Heart left ventricle (tissue), 16 donors: ENCODE data around the gene ANK3. TPM values are rescaled to one million over a fixed set of nuclear protein-coding genes. Genes with fewer than 3 reads are reported as not detected.

ENCODE experiments used
- ATAC-seq, 4 donors: fragments of 200-7000 bp; cut with Tn5 transposase; one replicate each; pipeline ENCODE4 v1.9.1; 2020 to 2022; ENCODE audit warnings: moderate library complexity in 4 of 4, mild to moderate bottlenecking in 3 of 4, moderate number of reproducible peaks in 1 of 4
- DNase-seq, 5 donors: peaks; one replicate each; pipeline ENCODE4 v3.0.0-alpha.2; 2020
- H3K27ac ChIP-seq, 12 donors: fragments of 200-600 bp; sonication (generic) in 4 of 12; one replicate each; pipeline versions ENCODE4 v1.5.0 to v1.8.0; 2016 to 2022; ENCODE audit warnings: mild to moderate bottlenecking in 2 of 12
- H3K27me3 ChIP-seq, 9 donors: fragments of 200-600 bp; sonication (generic) in 2 of 9; one replicate each; pipeline versions ENCODE4 v1.5.1 to v1.8.0; 2016 to 2022; ENCODE audit warnings: mild to moderate bottlenecking in 3 of 9
- H3K36me3 ChIP-seq, 9 donors: fragments of 200-600 bp; sonication (generic) in 2 of 9; one replicate each; pipeline versions ENCODE4 v1.5.0 to v1.8.0; 2018 to 2022; ENCODE audit warnings: mild to moderate bottlenecking in 2 of 9
- H3K4me1 ChIP-seq, 12 donors: fragments of 200-600 bp; sonication (generic) in 4 of 12; one replicate each; pipeline versions ENCODE4 v1.5.0 to v1.8.0; 2016 to 2022; ENCODE audit warnings: mild to moderate bottlenecking in 3 of 12
- H3K4me3 ChIP-seq, 12 donors: fragments of 200-600 bp; sonication (generic) in 4 of 12; one replicate each; pipeline versions ENCODE4 v1.5.0 to v1.8.0; 2017 to 2022; ENCODE audit warnings: mild to moderate bottlenecking in 9 of 12, moderate library complexity in 4 of 12
- H3K9me3 ChIP-seq, 12 donors: fragments of 200-600 bp; sonication (generic) in 4 of 12; one replicate each; pipeline versions ENCODE4 v1.5.0 to v1.8.0; 2016 to 2022; ENCODE audit warnings: mild to moderate bottlenecking in 1 of 12
- CTCF ChIP-seq, 12 donors: fragments of 200-600 bp; sonication (generic) in 4 of 12; IDR thresholded peaks; one replicate each; pipeline versions ENCODE4 v1.5.0 to v1.8.0; 2018 to 2022; ENCODE audit warnings: antibody characterized with exemption in 12 of 12, mild to moderate bottlenecking in 5 of 12
- POLR2A ChIP-seq, 2 donors: fragments of 450-650 bp; IDR thresholded peaks; one replicate each; pipeline ENCODE4 v1.6.1; 2017; ENCODE audit warnings: antibody characterized with exemption in 2 of 2, mild to moderate bottlenecking in 2 of 2, moderate library complexity in 2 of 2
- WGBS, 4 donors: extraction: QIAGEN DNeasy Blood & Tissue Kit in 2 of 4; methylation state at CpG; one replicate each; pipeline versions ENCODE4 v1.1.5 to v1.1.7; 2013 to 2018; 5-methylcytosine and 5-hydroxymethylcytosine counted together
- intact Hi-C, 10 donors: fragments of 100-400 bp; cut with DNase I; formaldehyde crosslinking; loops; one replicate each; pipeline versions ENCODE4 v1.11.1 to v1.14.2; 2022
- polyA plus RNA-seq, 2 donors: library from polyadenylated mRNA; stranded (reverse); fragments of 200-250 nt; gene quantifications; one replicate each; pipeline ENCODE4 v1.2.3, GENCODE V29; 2013
- total RNA-seq, 9 donors: library from RNA; depleted of rRNA in 2 of 9; stranded (reverse); fragments of >200 nt in 2 of 9; fragmentation: NEBNext Ultra II Directional in 3 of 9; extraction: Animal tissue kit (Norgen Biotek cat#: 25700) in 3 of 9; gene quantifications; one replicate each; pipeline versions ENCODE4 v1.1.0 to v1.2.4, GENCODE V29; 2016 to 2023
- donor health status: ischemic (EF 13 %, LVEDD 7.1; RV severe dilation, severe dysfunction).
- donor health status: healthy with polysubstance abuse.
- donor health status: DM: no; HTN: yes; CAD: no.
- donor health status: DM: no; HTN: no; CAD: no.
- donor health status: ischemic (EF 25% LVEDD 6.9; RV normal size, moderate dysfunction).
- donor health status: ischemic (EF 25% LVEDD 5.7; RV mildly dilated, moderate dysfunction).
- donor health status: healthy.
- donor health status: DM: yes; HTN: yes; CAD: no.
- donor health status: ischemic (EF 35%, LVEDD 5.7; RV mildly dilated, moderate dysfunction).
- donor health status: nonischemic (EF 11% LVEDD 7.7; RV severe dilation, severe dysfunction).
- donor health status: DM: yes; HTN: yes; CAD: no.
- donor health status: PGD.
- donor health status: ischemic (EF 29% LVEDD 5.4; RV normal size, mild dysfunction).
- donor health status: nonischemic (EF 23%, LVEDD 6.1; RV moderate dilation, normal function).

Gene ANK3
- total and polyA plus RNA-seq, 11 donors: 33.8 to 576 (median 239) TPM

- peak in 2 of 4 donors; percentile 33 to 46 for ATAC-seq
- Histone ChIP-seq H3K4me1 (peaks cover 0 to 26% (median 14%) of the 10 kb centered on the region in 12 donors), H3K36me3 (peaks cover 0 to 23% (median 0%) of the 10 kb centered on the region in 9 donors), H3K9me3 (no peaks in the 10 kb centered on the region), H3K27me3 (no peaks in the 10 kb centered on the region), H3K4me3 (no peak overlapping the region), H3K27ac (peak overlapping the region in 4 of 12 donors; percentile 15 to 61 (median 29))
- 82 to 90% (median 85%) methylated on average over 2 of the region's 2 CpGs for WGBS, 4 donors
- no peak for DNase-seq
- intact Hi-C loops: loop anchor here in 1 of 10 donors (2.0 kb wide), 1 partner anchor 38 kb away; no protein-coding TSS in a partner anchor
- no peak for TF ChIP-seq CTCF (IDR thresholded peaks at IDR 0.05)
- TF ChIP-seq POLR2A (IDR thresholded peaks at IDR 0.05): no peak
Measured at GRCh38 chr10:60149003-60149402, 240.7 kb downstream of the ANK3 start.

GRCh38 chr10:60148266-60148840, 241.3 kb downstream of the ANK3 start:
- ATAC-seq (peak in 2 of 4 donors; percentile 58 to 72), DNase-seq (no peak)
- intact Hi-C loops: loop anchor here in 1 of 10 donors (2.0 kb wide), 1 partner anchor 38 kb away; no protein-coding TSS in a partner anchor

GRCh38 chr10:60147576-60148265, 242.0 kb downstream of the ANK3 start:
- H3K36me3 ChIP-seq: peaks cover 0 to 12% (median 0%) of the 10 kb centered on the region in 9 donors
- intact Hi-C loops: loop anchor here in 1 of 10 donors (2.0 kb wide), 1 partner anchor 39 kb away; no protein-coding TSS in a partner anchor
- H3K4me3 ChIP-seq: no peak overlapping the region
- TF ChIP-seq POLR2A (IDR thresholded peaks at IDR 0.05): no peak
- no peak for TF ChIP-seq CTCF (IDR thresholded peaks at IDR 0.05)
- 63 to 74% (median 68%) methylated on average over 3 of the region's 3 CpGs for WGBS, 4 donors
- DNase-seq (no peak), ATAC-seq (peak in 1 of 4 donors; percentile 10)
- H3K27me3 ChIP-seq: no peaks in the 10 kb centered on the region
- peak overlapping the region in 5 of 12 donors; percentile 2 to 61 (median 22) for H3K27ac ChIP-seq
- peaks cover 0 to 26% (median 14%) of the 10 kb centered on the region in 12 donors for H3K4me1 ChIP-seq
- no peaks in the 10 kb centered on the region for H3K9me3 ChIP-seq

More at GRCh38 chr10:60148266-60148840, 241.3 kb downstream of the ANK3 start:
- Histone ChIP-seq H3K4me3 (no peak overlapping the region), H3K36me3 (peaks cover 0 to 18% (median 0%) of the 10 kb centered on the region in 9 donors), H3K27ac (peak overlapping the region in 7 of 12 donors; percentile 2 to 61 (median 15)), H3K27me3 (no peaks in the 10 kb centered on the region), H3K4me1 (peaks cover 0 to 26% (median 14%) of the 10 kb centered on the region in 12 donors), H3K9me3 (no peaks in the 10 kb centered on the region)
- TF ChIP-seq POLR2A (IDR thresholded peaks at IDR 0.05): no peak
- no peak for TF ChIP-seq CTCF (IDR thresholded peaks at IDR 0.05)

GRCh38 chr10:60147025-60147424, 242.7 kb downstream of the ANK3 start:
- DNase-seq: no peak
- 51 to 63% (median 56%) methylated on average over 4 of the region's 4 CpGs for WGBS, 4 donors
- intact Hi-C loops: no loop called here
- Histone ChIP-seq H3K27ac (peak overlapping the region in 1 of 12 donors; percentile 22), H3K4me3 (no peak overlapping the region), H3K4me1 (peaks cover 0 to 26% (median 14%) of the 10 kb centered on the region in 12 donors), H3K27me3 (no peaks in the 10 kb centered on the region), H3K9me3 (no peaks in the 10 kb centered on the region), H3K36me3 (peaks cover 0 to 12% (median 0%) of the 10 kb centered on the region in 9 donors)
- TF ChIP-seq CTCF (IDR thresholded peaks at IDR 0.05) (no peak), POLR2A (IDR thresholded peaks at IDR 0.05) (no peak)
- no peak for ATAC-seq
